SJCRH30 (cell line): ENCODE data around the gene EEIG2. TPM values are rescaled to one million over a fixed set of nuclear protein-coding genes. Genes with fewer than 3 reads are reported as not detected.

Source experiments
- DNase-seq, 2 experiments: peaks; one replicate each; pipeline ENCODE4 v3.0.0-alpha.2; 2015 to 2020
- H3K27ac ChIP-seq: fragments of 250-450 bp; sonication (Bioruptor Pico); 2 replicates; pipeline ENCODE4 v1.5.1; 2020; ENCODE audit warnings: mild to moderate bottlenecking, moderate library complexity
- H3K27me3 ChIP-seq: fragments of 250-450 bp; sonication (Bioruptor Pico); 2 replicates; pipeline ENCODE4 v1.5.1; 2020; ENCODE audit warnings: mild to moderate bottlenecking, moderate library complexity
- H3K36me3 ChIP-seq: fragments of 250-450 bp; sonication (Bioruptor Pico); 2 replicates; pipeline ENCODE4 v1.5.1; 2020; ENCODE audit warnings: mild to moderate bottlenecking, moderate library complexity
- H3K4me1 ChIP-seq: fragments of 250-450 bp; sonication (Bioruptor Pico); 2 replicates; pipeline ENCODE4 v1.5.1; 2020; ENCODE audit warnings: mild to moderate bottlenecking, moderate library complexity
- H3K4me3 ChIP-seq: fragments of 250-450 bp; sonication (Bioruptor Pico); 2 replicates; pipeline ENCODE4 v1.5.1; 2020; ENCODE audit warnings: mild to moderate bottlenecking, moderate library complexity
- H3K9me3 ChIP-seq: fragments of 250-450 bp; sonication (Bioruptor Pico); replicated peaks from 2 replicates; pipeline ENCODE4 v1.5.1; 2020; ENCODE audit warnings: mild to moderate bottlenecking, moderate library complexity
- total RNA-seq: library from RNA; depleted of rRNA; stranded (reverse); fragments of >200 nt; shearing (Covaris generic); gene quantifications from 2 replicates; pipeline ENCODE4 v1.2.3, GENCODE V29; 2014

Gene EEIG2
- total RNA-seq, 1 experiment from 2014 or later, result 15.8 TPM

DNA sequence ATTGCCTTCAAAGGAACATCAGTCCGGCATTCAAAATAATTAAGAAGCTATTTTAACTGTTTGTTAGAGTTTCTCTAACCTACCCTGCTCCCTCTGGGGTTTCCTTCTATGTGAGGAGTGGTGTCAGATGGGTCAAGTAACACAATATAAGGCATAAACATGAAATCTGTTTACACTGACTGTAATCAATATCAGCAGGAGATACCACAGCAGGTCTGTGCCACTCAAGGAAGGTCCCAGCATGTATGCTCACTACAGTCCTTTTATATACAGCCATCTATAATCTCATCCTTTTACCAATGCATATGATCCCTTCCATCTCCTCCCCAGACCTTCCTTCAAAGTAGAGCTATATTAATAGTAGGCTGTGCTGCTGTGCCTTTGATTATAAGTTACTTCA is 25.4 kb downstream of the EEIG2 start:
- Histone ChIP-seq H3K36me3 (no peaks in the 10 kb centered on the region), H3K27ac (no peak overlapping the region), H3K9me3 (no peaks in the 10 kb centered on the region; the same call in 1 of the 2 replicates), H3K27me3 (no peaks in the 10 kb centered on the region), H3K4me3 (no peak overlapping the region), H3K4me1 (no peaks in the 10 kb centered on the region)
- no peak for DNase-seq

DNA sequence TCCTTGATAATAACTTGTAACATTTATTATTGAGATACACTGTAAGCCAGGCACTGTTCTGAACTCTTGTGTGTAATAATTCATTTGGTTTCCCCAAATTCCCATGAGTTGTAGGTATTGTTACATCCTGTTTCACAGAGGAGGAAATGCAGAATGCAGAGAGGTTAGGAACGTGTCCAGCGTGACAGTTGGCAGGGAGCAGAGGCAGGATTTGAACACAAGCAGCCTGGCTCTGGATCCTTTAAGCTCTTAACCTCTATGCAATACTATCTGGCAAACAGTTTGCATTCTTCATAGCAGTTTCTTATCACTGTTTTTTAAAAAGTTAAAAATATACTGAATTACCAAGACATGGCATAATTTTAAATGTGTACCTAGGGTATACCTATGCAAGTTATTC is 30.5 kb downstream of the EEIG2 start:
- Histone ChIP-seq H3K9me3 (no peaks in the 10 kb centered on the region), H3K4me1 (no peaks in the 10 kb centered on the region)
- no peak for DNase-seq

DNA sequence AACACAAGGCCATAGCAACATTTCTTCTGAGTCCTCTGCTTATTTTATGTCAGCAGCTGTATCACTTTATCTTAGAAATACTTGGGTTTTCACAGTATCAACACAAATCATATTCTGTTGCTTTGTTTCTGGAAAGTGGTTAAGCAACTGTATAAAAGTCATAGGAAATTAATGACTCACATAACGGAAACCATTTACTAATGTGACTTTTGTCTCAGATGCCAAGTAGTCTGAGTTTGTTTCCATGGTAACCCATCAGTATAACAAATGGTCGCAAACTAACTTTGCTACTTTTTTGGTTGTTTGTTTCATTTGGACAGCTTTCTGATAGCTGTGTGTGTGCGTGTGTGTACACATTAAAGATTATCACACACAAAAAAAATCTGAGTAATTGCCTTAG is 31.1 kb downstream of the EEIG2 start:
- Histone ChIP-seq H3K4me1 (no peaks in the 10 kb centered on the region), H3K4me3 (no peak overlapping the region), H3K9me3 (no peaks in the 10 kb centered on the region), H3K27ac (no peak overlapping the region), H3K27me3 (no peaks in the 10 kb centered on the region), H3K36me3 (no peaks in the 10 kb centered on the region)
- no peak for DNase-seq

More for the DNA sequence above, 30.5 kb downstream of the EEIG2 start:
- Histone ChIP-seq H3K36me3 (no peaks in the 10 kb centered on the region), H3K27me3 (no peaks in the 10 kb centered on the region), H3K27ac (no peak overlapping the region), H3K4me3 (no peak overlapping the region)

DNA sequence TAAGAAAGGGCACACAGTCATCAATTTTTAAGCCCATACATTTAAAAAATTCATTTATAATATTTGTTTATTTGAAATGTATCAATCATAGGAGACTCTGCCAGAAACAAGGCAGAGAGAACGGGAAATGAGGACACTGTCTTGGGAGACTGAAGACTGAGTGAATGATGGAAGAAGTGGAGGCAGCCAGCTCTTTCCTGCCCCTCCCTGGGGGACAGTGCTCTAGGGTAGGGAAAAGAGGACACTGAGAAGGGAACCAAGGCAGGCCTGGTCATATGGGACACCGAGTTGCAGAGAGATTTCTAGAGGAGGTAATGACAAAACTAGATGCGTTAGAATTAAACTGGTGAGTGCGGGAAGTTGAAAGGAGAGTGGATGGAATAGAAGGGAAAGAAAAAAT is 31.6 kb downstream of the EEIG2 start:
- Histone ChIP-seq H3K4me3 (no peak overlapping the region), H3K9me3 (no peaks in the 10 kb centered on the region), H3K36me3 (no peaks in the 10 kb centered on the region), H3K27me3 (no peaks in the 10 kb centered on the region), H3K4me1 (no peaks in the 10 kb centered on the region), H3K27ac (no peak overlapping the region)
- no peak for DNase-seq

DNA sequence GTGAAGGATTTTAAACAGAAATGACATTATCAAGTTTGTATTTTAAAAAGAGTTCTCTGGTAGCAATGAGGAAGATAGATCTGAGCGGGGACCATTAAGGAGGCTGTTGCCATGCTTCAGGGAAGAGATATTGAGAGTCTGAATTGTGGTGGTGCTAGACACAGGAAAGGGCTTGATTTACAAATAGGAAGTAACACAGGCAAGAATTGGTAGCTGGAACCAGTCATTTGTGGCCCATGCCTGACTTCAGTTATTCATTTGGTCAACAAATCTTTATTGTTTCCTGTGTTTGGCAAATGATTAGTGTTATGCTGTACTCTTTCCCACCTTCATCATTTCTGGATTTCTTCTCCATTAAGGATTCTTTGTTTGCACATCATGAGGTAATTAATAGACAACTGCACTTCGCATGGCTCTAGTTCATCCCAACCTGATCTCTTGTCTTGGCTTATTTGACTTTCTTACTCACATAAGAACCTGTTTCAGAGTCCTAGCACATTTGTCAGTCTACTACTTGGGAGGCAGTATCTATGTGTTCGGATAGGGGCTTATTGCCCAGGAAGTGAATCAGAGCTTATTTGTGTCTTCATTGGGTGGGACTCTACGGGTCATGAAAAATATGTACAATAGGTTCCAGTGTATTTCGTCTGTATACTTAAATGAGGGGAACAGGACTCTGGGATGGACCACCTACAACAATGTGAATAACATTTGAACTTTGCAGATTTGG is 32.3 kb downstream of the EEIG2 start:
- Histone ChIP-seq H3K27ac (no peak overlapping the region), H3K36me3 (no peaks in the 10 kb centered on the region), H3K27me3 (no peaks in the 10 kb centered on the region), H3K9me3 (no peaks in the 10 kb centered on the region), H3K4me1 (no peaks in the 10 kb centered on the region), H3K4me3 (no peak overlapping the region)
- DNase-seq, result no peak

DNA sequence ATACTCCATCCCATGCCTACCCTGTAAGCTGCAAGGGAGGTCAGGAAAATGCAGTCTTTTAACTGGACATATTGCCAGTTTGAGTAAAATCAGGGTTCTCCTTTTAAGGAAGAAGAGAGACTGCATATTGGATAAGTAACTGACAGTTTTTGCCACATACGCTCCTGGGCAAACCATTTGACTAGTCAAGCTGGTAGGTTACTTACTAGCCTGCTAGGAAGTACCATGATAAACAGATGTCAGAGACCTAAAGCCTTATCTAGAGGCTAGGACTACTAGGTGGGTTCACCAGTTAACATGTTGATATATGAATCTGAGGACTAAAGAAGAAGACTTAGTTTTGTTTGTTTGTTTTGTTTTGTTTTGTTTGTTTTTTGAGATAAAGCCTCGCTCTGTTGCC is 33.5 kb downstream of the EEIG2 start:
- Histone ChIP-seq H3K27ac (no peak overlapping the region), H3K9me3 (no peaks in the 10 kb centered on the region), H3K4me1 (no peaks in the 10 kb centered on the region), H3K27me3 (no peaks in the 10 kb centered on the region), H3K36me3 (no peaks in the 10 kb centered on the region), H3K4me3 (no peak overlapping the region)
- DNase-seq, result no peak

DNA sequence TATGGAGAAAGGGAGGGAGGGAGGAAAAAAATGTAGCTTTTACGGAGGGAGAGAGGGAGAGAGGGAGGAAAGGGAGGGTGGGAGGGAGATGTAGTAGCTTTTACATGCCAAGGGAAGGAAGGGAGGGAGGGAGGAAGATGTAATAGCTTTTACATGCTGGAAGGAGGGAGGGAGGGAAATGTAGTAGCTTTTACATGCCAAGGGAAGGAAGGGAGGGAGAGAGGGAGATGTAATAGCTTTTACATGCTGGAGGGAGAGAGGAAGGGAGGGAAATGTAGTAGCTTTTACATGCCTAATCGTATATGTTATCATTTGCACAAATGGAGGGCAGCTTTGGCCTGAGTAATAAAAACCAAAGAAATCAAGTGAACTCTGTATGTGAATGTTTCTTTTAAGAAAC is 35.6 kb downstream of the EEIG2 start:
- Histone ChIP-seq H3K36me3 (no peaks in the 10 kb centered on the region), H3K27ac (no peak overlapping the region), H3K9me3 (no peaks in the 10 kb centered on the region), H3K4me1 (no peaks in the 10 kb centered on the region), H3K27me3 (no peaks in the 10 kb centered on the region), H3K4me3 (no peak overlapping the region)
- no peak for DNase-seq

DNA sequence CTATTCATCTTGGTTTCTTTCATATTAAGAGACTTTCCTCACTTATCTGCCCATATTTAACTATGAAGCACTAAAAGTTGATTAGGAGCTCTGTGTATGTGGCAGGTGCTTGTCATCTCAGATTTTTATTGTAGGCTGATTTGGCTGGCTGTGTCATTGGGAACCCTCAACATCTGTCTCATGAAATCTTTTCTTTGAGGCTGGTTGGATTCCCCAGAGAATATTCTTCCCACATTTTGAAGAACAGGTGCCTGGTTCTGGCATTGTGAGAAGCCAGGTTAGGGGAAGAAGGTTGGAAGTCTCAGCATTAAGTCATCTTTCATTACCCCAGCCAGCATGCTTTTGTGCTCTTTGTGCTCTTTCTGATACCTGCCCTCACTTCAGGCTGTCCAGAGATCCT is 37.1 kb downstream of the EEIG2 start:
- Histone ChIP-seq H3K9me3 (no peaks in the 10 kb centered on the region), H3K27ac (no peak overlapping the region), H3K36me3 (no peaks in the 10 kb centered on the region), H3K4me3 (no peak overlapping the region), H3K4me1 (no peaks in the 10 kb centered on the region), H3K27me3 (no peaks in the 10 kb centered on the region)
- DNase-seq, result peak in 1 of 2 experiments; percentile 20

DNA sequence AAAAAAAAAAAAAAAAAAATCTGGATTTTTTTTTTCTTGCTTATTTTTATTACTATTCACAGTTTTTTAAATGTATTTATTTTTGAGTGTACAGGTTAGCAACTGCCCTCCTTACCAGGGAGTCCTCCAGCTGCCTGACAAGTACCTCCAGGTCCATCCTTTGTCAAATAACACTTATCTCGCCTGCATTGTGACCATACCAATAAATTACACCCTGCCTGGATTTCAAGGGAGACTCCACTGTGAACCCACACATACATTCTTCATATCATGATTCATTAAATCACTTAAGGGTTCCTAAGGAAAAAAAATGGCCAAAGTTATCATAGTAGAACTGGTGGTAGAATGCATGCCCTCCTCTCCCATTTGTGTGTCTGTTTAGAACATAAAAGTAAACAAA is 38.4 kb downstream of the EEIG2 start:
- no peaks in the 10 kb centered on the region for H3K4me1 ChIP-seq
- no peaks in the 10 kb centered on the region for H3K27me3 ChIP-seq
- no peaks in the 10 kb centered on the region for H3K9me3 ChIP-seq
- no peak for DNase-seq
- H3K27ac ChIP-seq, result no peak overlapping the region
- H3K36me3 ChIP-seq, result no peaks in the 10 kb centered on the region
- H3K4me3 ChIP-seq, result no peak overlapping the region

DNA sequence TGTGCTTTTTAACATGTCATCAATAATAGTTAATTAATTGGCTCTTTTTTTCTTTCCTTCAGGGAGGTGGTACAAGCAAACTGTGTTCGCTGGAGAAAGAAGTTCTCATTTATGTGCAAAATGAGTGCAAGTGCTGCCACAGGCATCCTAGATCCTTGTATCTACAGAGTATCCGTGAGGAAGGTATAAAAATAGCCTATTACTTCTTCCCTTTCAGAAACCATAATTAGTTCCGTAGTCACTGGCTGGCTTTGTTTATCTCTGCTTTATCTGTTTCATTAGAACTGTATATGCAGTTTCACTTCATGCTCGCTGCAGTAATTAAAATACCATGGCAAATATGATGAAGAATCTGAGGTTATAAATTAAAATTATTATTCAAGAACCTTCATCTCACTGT is 40.6 kb downstream of the EEIG2 start:
- no peaks in the 10 kb centered on the region for H3K4me1 ChIP-seq
- no peak for DNase-seq
- H3K27ac ChIP-seq, result no peak overlapping the region

DNA sequence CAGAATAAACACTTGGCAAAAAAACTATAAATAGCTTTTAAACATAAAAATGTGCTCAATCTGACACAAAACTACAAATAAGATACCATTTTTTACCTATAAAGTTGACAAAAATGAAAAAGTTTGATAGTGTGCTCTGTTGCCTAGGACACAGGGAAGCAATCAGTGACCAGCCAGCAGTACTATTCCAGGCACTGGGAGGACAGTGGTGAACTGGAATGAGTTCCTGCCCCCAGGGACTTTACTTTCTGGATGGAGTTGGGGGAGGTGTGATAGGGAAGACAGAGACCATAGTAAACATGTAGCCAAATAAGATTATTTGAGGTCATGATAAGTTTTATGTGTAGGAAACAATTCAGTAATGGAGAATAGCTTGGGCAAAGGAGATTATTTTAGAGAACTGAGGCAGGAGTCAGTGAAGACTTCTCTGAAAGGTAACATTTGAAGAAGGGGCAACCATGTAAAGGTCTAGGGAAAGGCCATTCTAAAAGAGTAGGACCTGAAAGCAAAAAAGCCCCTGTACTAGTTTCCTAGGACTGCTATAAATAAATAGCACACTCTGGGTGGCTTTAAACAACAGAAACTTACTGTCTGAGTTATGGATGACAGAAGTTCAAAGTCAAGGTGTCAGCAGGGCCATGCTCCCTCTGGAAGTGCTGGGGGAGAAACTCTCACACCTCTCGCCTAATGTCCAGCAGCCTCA is 42.0 kb downstream of the EEIG2 start:
- no peak overlapping the region for H3K4me3 ChIP-seq
- H3K27ac ChIP-seq, result no peak overlapping the region
- no peaks in the 10 kb centered on the region for H3K27me3 ChIP-seq
- no peak for DNase-seq
- no peaks in the 10 kb centered on the region for H3K36me3 ChIP-seq
- no peaks in the 10 kb centered on the region for H3K4me1 ChIP-seq
- no peaks in the 10 kb centered on the region for H3K9me3 ChIP-seq

More for the DNA sequence above, 40.6 kb downstream of the EEIG2 start:
- Histone ChIP-seq H3K36me3 (no peaks in the 10 kb centered on the region), H3K4me3 (no peak overlapping the region), H3K27me3 (no peaks in the 10 kb centered on the region), H3K9me3 (no peaks in the 10 kb centered on the region)

DNA sequence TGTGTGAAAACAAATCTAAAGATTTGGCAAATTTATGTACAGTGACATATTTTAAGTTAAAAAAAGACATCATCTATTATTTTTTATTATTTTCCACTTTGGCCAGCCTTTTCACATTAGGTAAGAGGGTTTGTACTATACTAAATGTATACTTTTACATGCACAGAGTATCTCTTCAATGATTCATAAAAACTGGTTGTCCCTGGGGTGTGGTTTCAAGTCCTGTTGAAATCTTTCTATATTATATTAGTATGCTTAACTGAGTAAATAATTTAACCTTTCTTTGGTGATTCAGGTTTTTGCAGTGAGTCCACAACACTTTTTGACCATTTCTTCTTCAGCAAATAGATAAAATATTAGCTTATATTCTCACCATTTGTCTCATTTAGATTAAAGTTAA is 45.7 kb downstream of the EEIG2 start:
- Histone ChIP-seq H3K27ac (no peak overlapping the region), H3K4me1 (no peaks in the 10 kb centered on the region), H3K4me3 (no peak overlapping the region), H3K27me3 (no peaks in the 10 kb centered on the region), H3K9me3 (no peaks in the 10 kb centered on the region), H3K36me3 (no peaks in the 10 kb centered on the region)
- no peak for DNase-seq

DNA sequence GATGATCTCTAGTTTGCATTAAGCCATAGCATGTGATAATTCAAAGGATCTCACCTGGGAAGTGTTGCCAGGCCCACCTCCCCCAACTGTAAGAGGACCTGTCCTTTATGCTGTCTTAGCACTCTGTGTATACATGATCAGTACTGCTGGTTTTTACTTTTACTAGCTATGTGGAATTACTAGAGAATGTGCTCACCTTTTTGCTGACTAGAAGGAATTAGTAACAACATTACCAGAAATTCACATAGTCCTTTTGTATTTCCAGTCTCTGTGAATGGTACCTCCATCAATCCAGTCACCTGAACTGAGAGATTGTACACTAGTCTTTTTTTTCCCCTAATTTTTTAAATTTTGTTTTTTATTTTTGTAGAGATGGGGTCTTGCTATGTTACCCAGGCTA is 46.6 kb downstream of the EEIG2 start:
- no peak overlapping the region for H3K4me3 ChIP-seq

DNA sequence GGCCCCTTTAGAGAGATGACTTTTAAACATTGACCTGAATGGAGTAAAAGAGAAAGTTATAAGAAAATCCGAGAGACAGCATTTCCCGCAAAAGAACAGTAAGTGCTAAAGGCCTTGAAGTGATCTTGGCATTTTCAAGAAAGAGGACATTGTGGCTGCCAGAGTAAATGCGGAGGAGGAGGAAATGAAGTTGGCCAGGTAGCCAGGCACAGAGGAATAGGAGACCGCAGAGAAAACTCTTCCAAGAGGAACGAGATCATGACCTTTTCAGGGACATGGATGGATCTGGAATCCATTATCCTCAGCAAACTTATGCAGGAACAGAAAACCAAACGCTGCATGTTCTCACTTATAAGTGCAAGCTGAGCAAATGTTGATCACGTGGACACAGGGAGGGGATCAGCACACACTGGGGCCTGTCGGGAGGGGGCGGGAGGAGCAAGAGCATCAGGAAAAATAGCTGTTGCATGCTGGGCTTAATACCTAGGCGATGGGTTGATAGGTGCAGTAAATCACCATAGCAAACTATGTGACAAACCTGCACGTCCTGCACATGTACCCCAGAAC is 49.7 kb downstream of the EEIG2 start:
- no peak for DNase-seq
- H3K4me3 ChIP-seq, result no peak overlapping the region
- H3K36me3 ChIP-seq, result no peaks in the 10 kb centered on the region
- no peaks in the 10 kb centered on the region for H3K27me3 ChIP-seq
- no peaks in the 10 kb centered on the region for H3K9me3 ChIP-seq
- H3K4me1 ChIP-seq, result no peaks in the 10 kb centered on the region
- H3K27ac ChIP-seq, result no peak overlapping the region

More for the DNA sequence above, 46.6 kb downstream of the EEIG2 start:
- Histone ChIP-seq H3K9me3 (no peaks in the 10 kb centered on the region), H3K27me3 (no peaks in the 10 kb centered on the region), H3K36me3 (no peaks in the 10 kb centered on the region), H3K4me1 (no peaks in the 10 kb centered on the region), H3K27ac (no peak overlapping the region)
- no peak for DNase-seq
